Upper lobe of left lung (tissue), 4 donors: Measurements from ENCODE around the gene TMED3.

ENCODE experiments used
- EP300 ChIP-seq, 4 donors: sonication (generic); formaldehyde crosslinking; IDR thresholded peaks; one replicate each; pipeline ENCODE4 v1.5.1; 2017; ENCODE audit warnings: antibody characterized with exemption in 4 of 4, control low read depth in 2 of 4
- POLR2A ChIP-seq, 4 donors: fragments of 450-650 bp; IDR thresholded peaks; one replicate each; pipeline ENCODE4 v1.5.1; 2016 to 2017; ENCODE audit warnings: antibody characterized with exemption in 4 of 4, mild to moderate bottlenecking in 2 of 4
- POLR2AphosphoS5 ChIP-seq, 2 donors: sonication (generic); formaldehyde crosslinking; IDR thresholded peaks; one replicate each; pipeline ENCODE4 v1.5.1; 2017; ENCODE audit warnings: antibody characterized with exemption in 2 of 2
- TF ChIP-seq, protein P1 (sequence below), 6 experiments: fragments of 450-650 bp in 4 of 6; fragments of 200-600 bp in 2 of 6; sonication (generic) in 2 of 6; IDR thresholded peaks; one replicate each; pipeline ENCODE4 v1.5.1; 2016 to 2019; ENCODE audit warnings: antibody characterized with exemption in 6 of 6

DNA sequence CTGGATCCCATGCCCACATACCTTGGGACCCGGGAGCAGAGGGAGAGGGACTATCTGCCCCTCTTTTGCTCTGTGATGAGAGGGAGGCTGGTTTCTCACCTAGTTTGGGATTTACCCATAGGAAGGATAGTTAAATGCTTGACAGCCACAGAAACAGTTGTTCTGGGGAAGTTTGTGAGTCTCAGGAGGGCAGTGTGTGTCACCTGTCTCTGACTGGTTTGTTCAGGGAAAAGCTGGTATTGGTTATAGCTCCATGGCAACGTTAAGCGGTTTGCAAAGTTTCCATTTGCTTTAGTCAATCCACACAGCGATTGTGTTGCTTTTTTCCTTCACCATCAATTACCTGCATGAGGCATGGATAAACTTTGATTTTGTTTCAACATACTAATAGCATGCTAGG lies 3.7 kb upstream of the TMED3 start:
- TF ChIP-seq, protein P1, sequence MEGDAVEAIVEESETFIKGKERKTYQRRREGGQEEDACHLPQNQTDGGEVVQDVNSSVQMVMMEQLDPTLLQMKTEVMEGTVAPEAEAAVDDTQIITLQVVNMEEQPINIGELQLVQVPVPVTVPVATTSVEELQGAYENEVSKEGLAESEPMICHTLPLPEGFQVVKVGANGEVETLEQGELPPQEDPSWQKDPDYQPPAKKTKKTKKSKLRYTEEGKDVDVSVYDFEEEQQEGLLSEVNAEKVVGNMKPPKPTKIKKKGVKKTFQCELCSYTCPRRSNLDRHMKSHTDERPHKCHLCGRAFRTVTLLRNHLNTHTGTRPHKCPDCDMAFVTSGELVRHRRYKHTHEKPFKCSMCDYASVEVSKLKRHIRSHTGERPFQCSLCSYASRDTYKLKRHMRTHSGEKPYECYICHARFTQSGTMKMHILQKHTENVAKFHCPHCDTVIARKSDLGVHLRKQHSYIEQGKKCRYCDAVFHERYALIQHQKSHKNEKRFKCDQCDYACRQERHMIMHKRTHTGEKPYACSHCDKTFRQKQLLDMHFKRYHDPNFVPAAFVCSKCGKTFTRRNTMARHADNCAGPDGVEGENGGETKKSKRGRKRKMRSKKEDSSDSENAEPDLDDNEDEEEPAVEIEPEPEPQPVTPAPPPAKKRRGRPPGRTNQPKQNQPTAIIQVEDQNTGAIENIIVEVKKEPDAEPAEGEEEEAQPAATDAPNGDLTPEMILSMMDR (IDR thresholded peaks at IDR 0.05), result no peak
- TF ChIP-seq POLR2A (IDR thresholded peaks at IDR 0.05) (no peak), EP300 (IDR thresholded peaks at IDR 0.05) (no peak), POLR2AphosphoS5 (IDR thresholded peaks at IDR 0.05) (no peak)
